ENCODE measurements around the gene ZNF594.
"Not testable (repeated sequence)": the region's sequence is repeated elsewhere in the genome, so short reads cannot be mapped to it uniquely, and the experiment has no call there.

ZNF594 gene

GRCh38 chr17:5135726-5136579 is 55.7 kb downstream of the ZNF594 start:
- DNase-seq: no peak

GRCh38 chr17:5135131-5135712 is 56.4 kb downstream of the ZNF594 start:
- DNase-seq: not testable (repeated sequence)

- DNase-seq: not testable (repeated sequence)
Measured at GRCh38 chr17:5134571-5134970, 57.1 kb downstream of the ZNF594 start.

GRCh38 chr17:5133961-5134360 is 57.7 kb downstream of the ZNF594 start:
- DNase-seq: not testable (repeated sequence)

- DNase-seq: no peak
Measured at GRCh38 chr17:5133311-5133710, 58.4 kb downstream of the ZNF594 start.

GRCh38 chr17:5132503-5133225 is 59.0 kb downstream of the ZNF594 start:
- not testable (repeated sequence) for DNase-seq

- DNase-seq: not testable (repeated sequence)
Measured at GRCh38 chr17:5131799-5132502, 59.7 kb downstream of the ZNF594 start.

GRCh38 chr17:5131146-5131715 is 60.4 kb downstream of the ZNF594 start:
- no peak for DNase-seq

- DNase-seq: not testable (repeated sequence)
Measured at GRCh38 chr17:5130687-5131086, 61.0 kb downstream of the ZNF594 start.

- not testable (repeated sequence) for DNase-seq
Measured at GRCh38 chr17:5130261-5130660, 61.4 kb downstream of the ZNF594 start.

- not testable (repeated sequence) for DNase-seq
Measured at GRCh38 chr17:5129770-5130169, 61.9 kb downstream of the ZNF594 start.

Data from stimulated activated CD4-positive, alpha-beta T cell treated with anti-CD3 and anti-CD28 coated beads, Interleukin-4, amount 100 ng/mL, for 1 hour (primary cell).